Natural killer cell (primary cell): ENCODE data around the gene STRIP1. TPM values are rescaled to one million over a fixed set of nuclear protein-coding genes. Genes with fewer than 3 reads are reported as not detected.

Experiments
- ATAC-seq, 3 donors: fragments of 150-1000 bp in 2 of 3; fragments of 200-7000 bp in 1 of 3; cut with Tn5 transposase; 1 replicate in 1 of 3; 2 replicates in 2 of 3; pipeline ENCODE4 v1.10.0; 2021; ENCODE audit warnings: mild to moderate bottlenecking in 2 of 3, moderate library complexity in 2 of 3
- DNase-seq, 2 donors: peaks; one replicate each; pipeline versions ENCODE4 v3.0.0 to v3.0.0-alpha.2; 2013 to 2021; ENCODE audit warnings: mixed read lengths in 1 of 2
- H3K27ac ChIP-seq: one replicate; pipeline ENCODE4 v1.5.1; 2013; ENCODE audit warnings: mild to moderate bottlenecking, low read length
- H3K27me3 ChIP-seq: one replicate; pipeline ENCODE4 v1.6.1; 2013; ENCODE audit warnings: low read length; ENCODE audit not compliant: control insufficient read depth, insufficient read depth
- H3K36me3 ChIP-seq: one replicate; pipeline ENCODE4 v1.6.1; 2013; ENCODE audit warnings: low read length; ENCODE audit not compliant: control insufficient read depth, insufficient read depth
- H3K4me1 ChIP-seq: one replicate; pipeline ENCODE4 v1.6.1; 2013; ENCODE audit warnings: low read length; ENCODE audit not compliant: control insufficient read depth, insufficient read depth
- H3K4me3 ChIP-seq: one replicate; pipeline ENCODE4 v1.5.1; 2013; ENCODE audit warnings: low read length
- H3K9me3 ChIP-seq: one replicate; pipeline ENCODE4 v1.6.1; 2013; ENCODE audit warnings: low read length; ENCODE audit not compliant: control insufficient read depth, insufficient read depth
- H3K27ac Mint-ChIP-seq, 2 donors: one replicate each; pipeline ENCODE4 v1.8.0; 2022; ENCODE audit warnings: mild to moderate bottlenecking in 2 of 2, mixed read lengths in 2 of 2, moderate library complexity in 1 of 2
- H3K27me3 Mint-ChIP-seq, 2 donors: one replicate each; pipeline ENCODE4 v1.8.0; 2022; ENCODE audit warnings: low read depth in 2 of 2, mixed read lengths in 2 of 2
- H3K36me3 Mint-ChIP-seq: one replicate; pipeline ENCODE4 v1.8.0; 2022; ENCODE audit warnings: mixed read lengths
- H3K4me1 Mint-ChIP-seq, 2 donors: one replicate each; pipeline ENCODE4 v1.8.0; 2022; ENCODE audit warnings: mixed read lengths in 2 of 2
- H3K4me3 Mint-ChIP-seq: one replicate; pipeline ENCODE4 v1.8.0; 2022; ENCODE audit warnings: mild to moderate bottlenecking, moderate library complexity, mixed read lengths
- H3K9me3 Mint-ChIP-seq, 2 donors: one replicate each; pipeline ENCODE4 v1.8.0; 2022; ENCODE audit warnings: mixed read lengths in 2 of 2
- CTCF ChIP-seq: fragments of 200-600 bp; IDR thresholded peaks from one replicate; pipeline ENCODE4 v1.8.0; 2022; ENCODE audit warnings: antibody characterized with exemption
- WGBS: methylation state at CpG from one replicate; pipeline ENCODE4 v1.1.7; 2013; ENCODE audit warnings: missing lambda C conversion rate; ENCODE audit not compliant: insufficient coverage; 5-methylcytosine and 5-hydroxymethylcytosine counted together
- intact Hi-C: fragments of 100-400 bp; cut with micrococcal nuclease; formaldehyde crosslinking; loops from one replicate; pipeline ENCODE4 v1.14.2; 2022
- total RNA-seq, 4 donors: library from RNA; stranded (reverse); fragments of 120-200 nt in 1 of 4; gene quantifications; one replicate each; pipeline versions ENCODE4 v1.2.3 to v1.2.4, GENCODE V29; 2013 to 2022

STRIP1 gene
- total RNA-seq, 3 donors from 2014 or later (not counting 1 experiment from before 2014, with no cell fraction given) = 92.4 to 139 (median 130) TPM

- Mint-ChIP-seq H3K9me3 (no peaks in the 10 kb centered on the region), H3K36me3 (no peaks in the 10 kb centered on the region), H3K27me3 (peaks cover 8 to 9% of the 10 kb centered on the region in 2 donors), H3K4me3 (no peak overlapping the region), H3K27ac (no peak overlapping the region), H3K4me1 (peaks cover 5 to 6% of the 10 kb centered on the region in 2 donors)
- H3K27ac ChIP-seq = no peak overlapping the region
- ATAC-seq = no peak
- H3K4me3 ChIP-seq = no peak overlapping the region
- H3K4me1 ChIP-seq = no peaks in the 10 kb centered on the region
- no peak for DNase-seq
- no peak for TF ChIP-seq CTCF
- 85% methylated on average over 11 of the region's 11 CpGs for WGBS
- no peaks in the 10 kb centered on the region for H3K9me3 ChIP-seq
- H3K36me3 ChIP-seq = no peaks in the 10 kb centered on the region
- intact Hi-C loops = no loop called here
- no peaks in the 10 kb centered on the region for H3K27me3 ChIP-seq
These were observed 63.2 kb downstream of the STRIP1 start for GRCh38 chr1:110097507-110098221.

GRCh38 chr1:110098222-110099026 is 64.0 kb downstream of the STRIP1 start:
- Mint-ChIP-seq H3K36me3 (no peaks in the 10 kb centered on the region), H3K27ac (no peak overlapping the region), H3K27me3 (peaks cover 7 to 8% of the 10 kb centered on the region in 2 donors), H3K4me1 (peaks cover 5 to 6% of the 10 kb centered on the region in 2 donors), H3K9me3 (no peaks in the 10 kb centered on the region), H3K4me3 (no peak overlapping the region)
- TF ChIP-seq CTCF = no peak
- Histone ChIP-seq H3K27me3 (no peaks in the 10 kb centered on the region), H3K4me3 (no peak overlapping the region), H3K4me1 (no peaks in the 10 kb centered on the region), H3K9me3 (no peaks in the 10 kb centered on the region), H3K27ac (no peak overlapping the region), H3K36me3 (no peaks in the 10 kb centered on the region)
- ATAC-seq (no peak), DNase-seq (no peak)
- intact Hi-C loops = no loop called here
- 81% methylated on average over 9 of the region's 9 CpGs for WGBS

- Histone ChIP-seq H3K4me3 (no peak overlapping the region), H3K9me3 (no peaks in the 10 kb centered on the region), H3K27ac (no peak overlapping the region), H3K36me3 (no peaks in the 10 kb centered on the region), H3K4me1 (no peaks in the 10 kb centered on the region), H3K27me3 (no peaks in the 10 kb centered on the region)
- Mint-ChIP-seq H3K4me3 (no peak overlapping the region), H3K36me3 (no peaks in the 10 kb centered on the region), H3K27ac (no peak overlapping the region), H3K9me3 (no peaks in the 10 kb centered on the region), H3K4me1 (peaks cover 5 to 6% of the 10 kb centered on the region in 2 donors), H3K27me3 (peaks cover 3 to 7% of the 10 kb centered on the region in 2 donors)
- 69% methylated on average over 2 of the region's 2 CpGs for WGBS
- no peak for TF ChIP-seq CTCF
- ATAC-seq (no peak), DNase-seq (no peak)
- intact Hi-C loops = no loop called here
These were observed 65.9 kb downstream of the STRIP1 start for GRCh38 chr1:110100335-110100734.
